Measurements from ENCODE around the gene UPK3BL2.
"Not testable (repeated sequence)": the region's sequence is repeated elsewhere in the genome, so short reads cannot be mapped to it uniquely, and the experiment has no call there.

Gene UPK3BL2

DNA sequence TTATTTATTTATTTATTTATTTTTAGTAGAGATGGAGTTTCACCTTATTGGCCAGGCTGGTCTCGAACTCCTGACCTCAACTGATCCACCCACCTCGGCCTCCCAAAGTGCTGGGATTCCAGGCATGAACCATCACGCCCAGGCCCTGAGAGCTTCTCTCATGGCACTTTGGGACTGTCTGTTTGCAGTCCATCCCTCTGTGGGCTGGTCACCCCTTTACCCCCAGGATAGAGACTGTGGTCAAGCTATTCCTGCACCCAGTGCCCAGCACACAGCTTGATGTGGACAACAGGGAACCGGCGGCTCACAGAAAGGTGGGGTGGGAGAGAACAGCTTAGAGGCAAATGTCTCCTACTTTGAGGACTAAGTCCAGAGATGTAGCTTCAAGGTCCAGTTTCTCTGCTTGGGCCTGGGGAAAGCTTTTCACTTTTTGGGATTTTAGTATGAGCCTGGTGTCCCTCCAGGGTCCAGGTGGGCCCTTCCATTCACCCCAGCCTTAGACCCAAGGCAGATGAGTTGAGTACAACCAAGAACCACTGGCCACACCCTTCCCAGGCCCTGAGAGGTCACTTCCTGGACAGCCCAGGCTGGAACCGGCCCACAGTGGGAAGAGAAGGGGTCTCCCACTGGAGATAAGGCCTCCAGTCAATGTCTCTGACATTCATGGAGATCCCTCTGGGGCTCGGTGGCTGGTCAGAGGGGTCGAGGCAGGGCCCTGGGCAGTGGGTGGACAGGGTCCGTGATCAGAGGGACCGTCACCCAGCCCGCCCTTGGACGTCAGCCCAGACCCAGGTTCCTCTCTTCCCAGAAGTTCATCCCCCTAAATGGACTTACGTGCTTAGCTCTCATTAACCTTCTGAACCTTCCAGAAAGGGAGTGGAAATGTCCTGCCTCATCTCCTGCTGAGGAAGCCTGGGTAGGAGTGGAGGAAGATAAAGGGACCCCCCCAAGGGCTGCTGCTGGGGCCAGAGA lies 15.4 kb downstream of the UPK3BL2 start:
- not testable (repeated sequence) for DNase-seq

DNA sequence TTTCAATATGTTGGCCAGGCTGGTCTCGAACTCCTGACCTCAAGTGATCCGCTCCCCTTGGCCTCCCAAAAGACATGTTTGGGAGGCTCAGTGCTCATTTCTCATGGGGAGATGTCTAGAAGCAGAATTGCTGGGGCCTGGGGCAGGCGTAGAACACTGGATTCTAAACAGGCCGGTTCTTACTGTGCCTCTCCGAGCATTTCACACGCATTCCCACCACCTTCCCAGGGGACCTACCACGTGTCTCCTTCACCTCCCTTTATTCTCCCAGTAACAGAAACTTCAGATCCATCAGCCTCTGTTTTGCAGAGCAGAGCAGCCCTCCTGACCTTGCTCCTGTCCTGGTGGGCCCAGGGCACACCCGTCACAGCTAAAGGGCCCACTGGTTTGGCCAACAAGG lies 16.3 kb downstream of the UPK3BL2 start:
- not testable (repeated sequence) for DNase-seq

DNA sequence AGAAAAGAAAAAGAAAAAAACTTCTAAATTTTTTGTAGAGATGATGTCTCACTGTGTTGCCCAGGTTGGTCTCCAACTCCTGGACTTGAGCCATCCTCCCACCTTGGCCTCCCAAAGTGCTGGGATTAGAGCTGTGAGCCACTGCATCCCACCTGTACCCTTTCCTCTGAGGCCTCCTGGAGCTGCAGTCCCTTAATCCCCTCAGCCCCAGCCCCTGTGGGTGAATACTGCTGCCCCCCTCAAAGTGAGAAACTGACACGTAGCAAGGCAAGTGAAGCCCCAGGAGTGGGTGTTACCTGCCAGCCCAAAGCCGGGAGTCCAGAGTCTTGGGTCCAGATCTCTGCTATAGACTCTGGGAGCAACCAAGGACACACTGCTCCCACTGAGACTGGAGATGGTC lies 18.7 kb downstream of the UPK3BL2 start:
- not testable (repeated sequence) for DNase-seq

DNA sequence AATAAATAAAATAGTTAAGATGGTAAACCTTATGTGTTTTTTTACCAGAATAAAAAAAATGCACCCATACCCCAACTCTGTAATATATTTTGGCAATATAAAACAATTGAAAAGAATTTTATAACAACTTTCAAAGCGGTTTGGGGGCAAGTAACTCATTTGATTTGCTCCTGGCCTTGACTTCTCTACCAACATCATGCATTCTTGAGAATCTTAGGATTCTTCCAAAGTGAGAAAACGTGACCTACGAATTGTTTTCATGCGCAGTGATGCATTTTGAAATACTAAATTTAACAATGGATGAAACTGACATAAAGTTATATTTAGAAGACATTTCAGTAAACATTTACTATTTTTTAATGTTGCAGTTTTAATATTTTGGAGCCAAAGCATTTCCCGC lies 22.7 kb downstream of the UPK3BL2 start:
- DNase-seq = not testable (repeated sequence)

DNA sequence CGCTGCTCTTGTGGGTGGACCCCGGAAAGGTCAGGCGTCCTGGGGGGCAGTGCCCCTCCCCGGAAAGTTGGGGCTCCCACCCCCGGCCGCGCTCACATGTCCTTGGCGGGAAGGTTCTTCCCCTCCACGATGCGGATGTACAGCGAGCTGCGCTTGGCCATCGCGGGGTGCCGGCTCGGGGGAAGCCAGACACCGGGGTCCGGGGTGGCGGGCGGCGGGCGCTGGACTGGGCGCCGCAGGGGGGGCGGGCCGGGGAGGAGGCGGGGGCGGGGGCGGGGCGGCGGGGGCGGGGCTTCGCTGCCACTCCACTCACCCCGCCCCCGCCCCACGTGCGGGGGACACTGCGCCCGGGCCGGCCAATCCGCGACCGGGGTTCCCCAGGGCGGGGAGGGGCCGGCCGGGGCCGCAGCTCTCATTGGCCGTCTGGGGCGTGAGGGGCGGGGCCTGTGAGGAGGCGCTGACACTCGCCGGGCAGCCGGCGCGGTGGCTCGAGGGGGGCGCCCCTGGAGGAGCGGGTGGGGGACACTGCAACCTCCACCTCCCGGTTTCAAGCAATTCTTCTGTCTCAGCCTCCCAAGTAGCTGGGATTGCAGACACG lies 25.8 kb downstream of the UPK3BL2 start, which contains the start of gene RASA4B:
TSS of gene RASA4B (minus strand) at position 228 of the 598 bp plus-strand sequence. CDS start at position 161, 67 bp downstream.
- not testable (repeated sequence) for DNase-seq

DNA sequence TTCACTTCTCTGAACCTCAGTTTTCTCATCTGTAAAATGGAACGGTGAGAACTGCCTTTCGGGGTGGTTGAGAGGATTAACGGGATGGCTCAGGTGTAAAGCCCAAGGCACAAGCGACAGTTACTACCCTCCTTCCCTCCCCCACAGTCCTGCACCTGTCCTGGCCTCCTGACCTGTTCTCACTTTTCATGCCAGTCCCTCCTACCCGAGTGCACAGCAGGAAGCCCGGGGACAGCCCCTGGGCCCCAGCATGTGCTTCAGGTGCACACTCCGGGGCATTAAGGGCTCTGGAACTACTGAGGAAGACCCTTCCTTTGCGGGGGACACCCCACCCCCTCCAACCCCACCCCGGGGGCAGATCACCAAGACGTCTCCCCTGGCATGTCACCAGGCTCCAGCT lies 26.5 kb downstream of the UPK3BL2 start:
- not testable (repeated sequence) for DNase-seq

DNA sequence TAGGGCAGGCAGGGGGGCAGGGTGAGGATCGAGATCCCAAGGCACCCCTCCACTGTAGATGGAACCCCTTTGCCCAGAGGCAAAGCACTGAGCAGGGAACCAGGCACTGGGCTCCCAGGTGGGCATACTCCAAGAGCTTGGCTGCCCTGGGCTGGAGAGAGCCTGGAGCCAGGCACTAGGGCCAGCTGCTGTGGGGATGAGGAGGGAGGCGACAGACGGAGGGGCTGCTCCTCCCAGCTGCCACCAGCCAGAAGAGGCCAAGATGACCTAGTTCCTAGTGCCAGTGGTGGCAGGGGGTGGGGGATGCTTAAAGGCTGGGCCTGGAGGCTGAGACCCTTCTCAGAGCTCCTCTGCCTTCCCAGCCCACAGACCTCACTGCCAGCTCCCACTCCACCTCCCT lies 27.6 kb downstream of the UPK3BL2 start:
- not testable (repeated sequence) for DNase-seq

DNA sequence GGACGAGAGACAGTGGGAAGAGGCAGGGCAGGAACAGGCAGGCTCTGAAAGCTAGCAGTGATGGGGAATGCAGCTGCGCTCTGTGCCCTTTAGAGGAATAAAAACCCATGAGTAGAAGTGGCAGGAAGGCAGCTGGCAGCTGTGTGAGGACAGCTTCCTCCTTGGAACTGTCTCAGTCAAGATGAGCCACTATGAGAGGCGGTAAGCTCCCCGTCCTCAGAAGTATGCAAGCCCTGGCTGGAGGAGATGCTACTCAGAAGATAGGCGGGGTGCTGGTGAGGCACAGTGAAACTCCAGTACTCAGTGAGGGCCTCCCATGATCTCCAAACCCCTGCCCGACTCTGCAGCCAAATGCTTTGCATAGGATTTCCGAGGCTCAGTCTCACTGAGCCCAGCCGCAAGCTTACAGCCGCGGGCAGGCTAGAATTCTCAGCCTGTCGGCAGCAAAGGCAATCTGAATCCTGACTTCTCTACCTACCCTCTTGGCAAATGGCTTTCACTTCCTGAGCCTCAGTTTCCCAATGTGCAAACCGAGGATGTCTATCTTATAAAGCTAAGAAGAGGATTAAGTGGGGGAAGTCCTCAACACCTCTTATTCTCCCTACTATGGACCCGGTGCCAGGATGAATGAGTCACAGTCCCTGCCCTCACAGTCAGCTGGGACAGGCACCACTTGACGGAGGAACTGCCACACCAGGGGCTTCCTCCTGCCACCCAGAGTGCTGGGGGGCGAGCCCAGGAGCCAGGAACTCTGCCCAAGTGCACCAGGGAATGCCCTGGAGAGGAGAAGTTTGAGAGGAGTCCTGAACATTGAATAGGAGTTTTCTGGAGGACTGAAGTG lies 28.4 kb downstream of the UPK3BL2 start:
- DNase-seq = not testable (repeated sequence)

DNA sequence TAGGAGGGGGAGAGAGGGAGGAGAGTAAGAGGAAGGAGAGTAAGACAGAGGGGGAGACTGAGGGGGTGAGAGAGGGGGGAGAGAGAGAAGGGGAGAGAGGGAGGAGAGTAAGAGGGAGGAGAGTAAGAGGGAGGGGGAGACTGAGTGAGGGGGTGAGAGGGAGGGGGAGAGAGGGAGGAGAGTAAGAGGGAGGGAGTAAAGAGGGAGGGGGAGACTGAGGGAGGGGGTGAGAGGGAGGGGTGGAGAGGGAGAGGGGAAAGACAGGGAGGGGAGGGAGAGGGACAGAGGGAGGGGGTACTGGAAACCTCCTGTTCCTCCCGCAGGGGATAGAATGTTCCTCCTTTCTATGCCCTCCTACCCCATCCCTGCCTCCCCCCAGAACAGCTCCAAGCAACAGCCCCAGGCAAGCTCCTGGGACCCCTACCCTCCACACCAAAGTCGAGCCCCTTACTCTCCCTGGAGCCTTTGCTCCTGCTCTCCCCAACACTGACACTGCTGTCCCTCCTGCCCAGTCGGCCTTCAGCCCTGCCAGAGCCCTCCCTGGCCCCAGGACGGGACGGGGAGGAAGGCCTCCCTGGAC lies 30.8 kb downstream of the UPK3BL2 start:
- DNase-seq = not testable (repeated sequence)

DNA sequence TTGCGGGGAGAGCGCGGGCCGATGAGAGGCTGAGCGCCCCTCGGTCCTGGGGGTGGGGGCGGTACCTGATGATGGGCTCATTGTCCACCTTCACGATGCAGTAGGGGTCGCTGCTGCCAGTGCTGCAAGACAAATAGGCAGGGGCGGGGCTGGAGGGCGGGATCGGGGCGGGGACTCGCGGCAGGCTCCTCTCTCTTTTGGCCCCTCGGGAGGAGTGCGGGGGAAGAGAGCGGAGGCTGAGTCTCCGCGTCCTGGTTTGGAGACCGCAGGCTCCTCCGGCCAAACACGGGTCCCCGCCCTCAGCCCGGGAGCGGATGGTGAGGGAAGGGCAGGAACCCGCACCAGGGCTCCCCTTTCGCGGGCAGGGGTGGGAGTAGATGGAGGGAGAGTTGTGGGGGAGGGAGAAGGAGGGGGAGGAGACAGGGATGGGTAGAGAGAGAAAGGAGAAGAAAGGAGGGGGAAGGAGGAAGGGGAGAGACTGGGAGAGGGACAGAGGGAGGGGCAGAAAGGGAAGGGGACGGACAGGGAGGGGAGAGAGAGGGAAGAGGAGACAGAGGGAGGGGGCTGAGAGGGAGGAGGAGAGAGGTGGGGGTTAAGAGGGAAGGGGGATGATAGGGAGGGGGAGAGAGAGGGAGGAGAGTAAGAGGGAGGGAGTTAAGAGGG lies 31.5 kb downstream of the UPK3BL2 start:
- not testable (repeated sequence) for DNase-seq

DNA sequence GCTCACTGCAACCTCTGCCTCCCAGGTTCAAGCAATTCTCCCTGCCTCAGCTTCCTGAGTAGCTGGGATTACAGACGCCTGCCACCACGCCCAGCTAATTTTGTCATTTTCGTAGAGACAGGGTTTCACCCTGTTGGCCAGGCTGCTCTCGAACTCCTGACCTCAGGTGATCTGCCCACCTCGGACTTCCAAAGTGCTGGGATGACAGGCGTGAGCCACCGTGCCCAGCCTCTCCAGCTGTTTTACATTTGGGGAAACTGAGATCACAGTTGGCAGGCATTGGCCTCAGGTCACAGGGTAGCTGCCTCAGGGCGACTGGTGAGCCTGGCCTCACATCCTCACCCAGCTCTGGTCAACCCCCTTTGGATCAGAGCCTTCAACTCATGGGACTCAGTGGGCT lies 32.9 kb downstream of the UPK3BL2 start:
- DNase-seq = not testable (repeated sequence)

DNA sequence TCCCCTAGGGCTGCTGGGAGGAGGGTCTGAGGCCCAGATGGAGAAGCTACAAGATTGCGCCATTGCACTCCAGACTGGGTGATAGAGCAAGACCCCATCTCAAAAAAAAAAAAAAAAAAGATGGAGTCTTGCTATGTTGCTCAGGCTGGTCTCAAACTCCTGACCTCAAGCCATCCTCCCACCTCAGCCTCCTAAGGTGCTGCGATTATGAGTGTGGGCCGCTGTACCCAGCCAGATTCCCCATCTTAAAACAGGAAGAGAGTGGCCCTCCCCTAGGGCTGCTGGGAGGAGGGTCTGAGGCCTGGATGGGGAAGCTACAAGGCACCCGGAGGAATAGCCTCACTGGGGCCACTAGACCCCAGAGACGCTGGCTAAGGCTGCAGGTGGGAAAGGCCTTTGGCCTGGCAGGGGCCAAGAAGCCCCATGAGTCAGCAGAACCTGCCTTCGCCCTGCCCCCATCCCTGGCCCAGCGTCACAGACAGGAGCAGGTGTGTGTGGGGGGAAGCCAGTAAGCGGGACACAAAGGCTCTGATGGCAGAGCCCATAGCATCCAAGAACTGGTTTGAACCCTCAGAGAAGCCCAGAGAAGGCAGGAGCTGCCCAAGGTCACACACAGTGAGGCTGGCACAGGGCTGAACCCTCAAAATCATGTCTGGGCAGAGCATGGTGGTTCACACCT lies 35.9 kb downstream of the UPK3BL2 start:
- DNase-seq = not testable (repeated sequence)

DNA sequence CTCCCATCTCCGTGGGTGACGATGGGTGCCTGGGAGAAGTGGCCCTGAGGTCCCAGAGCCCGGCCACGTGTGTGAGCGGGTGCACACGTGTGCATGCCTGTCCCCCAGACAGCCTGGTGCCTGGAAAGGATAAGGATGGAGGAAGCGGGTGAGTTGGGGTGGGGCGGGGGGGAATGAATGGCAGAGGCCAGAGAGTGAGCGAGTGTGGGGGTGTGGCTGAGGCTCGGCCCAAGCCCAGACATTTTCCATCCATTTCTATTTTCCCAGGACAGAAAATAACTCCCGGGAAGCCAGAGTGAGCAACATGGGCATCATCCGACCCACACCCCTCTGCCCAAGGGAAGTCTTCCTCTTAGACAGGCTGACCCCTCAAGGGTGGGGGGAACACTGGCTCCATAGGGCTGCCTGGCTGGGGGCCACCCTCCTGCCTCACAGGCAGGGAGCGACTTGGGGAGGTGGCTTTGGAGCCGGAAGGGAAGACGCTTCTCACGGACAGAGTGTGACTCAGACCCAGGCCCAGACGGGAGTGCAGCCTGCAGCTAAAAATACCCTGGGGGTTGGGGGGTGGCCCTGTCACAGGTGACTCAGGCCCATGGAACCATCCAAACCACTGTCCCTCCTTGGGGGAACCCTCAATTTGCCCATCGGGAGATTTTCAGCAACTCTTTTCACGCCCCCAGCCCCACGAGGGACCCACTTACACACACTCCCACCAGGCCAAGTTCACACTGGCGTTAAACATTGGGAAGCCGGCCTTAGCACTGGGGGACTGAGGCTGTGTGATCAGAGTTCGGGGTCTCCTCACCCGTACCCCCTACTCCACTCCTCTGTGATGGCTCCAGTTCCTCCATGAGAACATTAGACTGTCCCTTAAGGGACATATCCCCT lies 38.0 kb downstream of the UPK3BL2 start:
- not testable (repeated sequence) for DNase-seq

DNA sequence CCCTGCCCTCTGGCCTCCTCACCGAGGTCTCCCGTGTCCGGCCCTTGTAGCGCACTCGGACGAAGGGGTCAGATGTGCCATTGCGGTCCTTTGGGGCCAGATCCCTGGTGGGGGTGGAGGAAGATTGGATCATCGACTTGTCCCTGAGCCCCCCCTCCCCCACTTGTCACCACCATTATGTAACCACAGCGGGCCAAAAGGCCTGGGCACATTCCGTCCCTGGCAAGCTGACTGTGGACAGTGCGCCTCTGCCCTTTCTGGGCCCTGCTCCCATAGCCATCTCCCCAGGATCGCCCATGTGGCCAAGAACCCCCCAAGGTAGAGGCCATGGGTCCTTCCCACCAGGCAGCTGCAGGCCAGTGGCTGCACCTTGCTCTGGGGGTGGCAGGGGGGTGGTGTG lies 40.4 kb downstream of the UPK3BL2 start:
- DNase-seq = not testable (repeated sequence)

DNA sequence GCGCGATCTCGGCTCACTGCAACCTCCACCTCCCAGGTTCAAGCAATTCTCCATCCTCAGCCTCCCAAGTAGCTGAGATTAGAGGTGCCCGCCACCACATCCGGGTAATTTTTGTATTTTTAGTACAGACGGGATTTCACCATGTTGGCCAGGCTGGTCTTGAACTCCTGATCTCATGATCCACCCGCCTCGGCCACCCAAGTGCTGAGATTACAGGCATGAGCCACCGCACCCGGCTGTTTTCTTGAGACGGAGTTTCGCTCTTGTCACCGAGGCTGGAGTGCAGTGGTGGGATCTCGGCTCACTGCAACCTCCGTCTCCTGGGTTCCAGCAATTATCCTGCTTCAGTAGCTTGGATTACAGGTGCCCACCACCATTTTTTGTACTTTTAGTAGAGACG lies 45.2 kb downstream of the UPK3BL2 start:
- not testable (repeated sequence) for DNase-seq

DNA sequence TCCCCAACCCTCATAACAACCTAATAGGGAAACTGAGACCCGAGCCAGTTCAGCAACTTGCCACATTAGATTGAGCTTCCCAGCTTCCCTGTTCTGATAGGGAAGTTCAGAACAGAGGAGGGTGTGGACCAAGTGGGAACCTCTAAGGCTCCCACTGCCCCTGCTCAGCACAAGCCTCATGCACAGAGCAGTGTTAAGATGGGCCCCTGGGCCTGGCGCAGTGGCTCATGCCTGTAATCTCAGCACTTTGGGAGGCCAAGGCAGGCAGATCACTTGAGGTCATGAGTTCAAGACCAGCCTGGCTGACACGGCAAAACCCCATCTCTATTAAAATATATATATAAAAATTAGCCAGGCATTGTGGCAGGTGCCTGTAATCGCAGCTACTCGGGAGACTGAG lies 46.2 kb downstream of the UPK3BL2 start:
- DNase-seq = not testable (repeated sequence)

DNA sequence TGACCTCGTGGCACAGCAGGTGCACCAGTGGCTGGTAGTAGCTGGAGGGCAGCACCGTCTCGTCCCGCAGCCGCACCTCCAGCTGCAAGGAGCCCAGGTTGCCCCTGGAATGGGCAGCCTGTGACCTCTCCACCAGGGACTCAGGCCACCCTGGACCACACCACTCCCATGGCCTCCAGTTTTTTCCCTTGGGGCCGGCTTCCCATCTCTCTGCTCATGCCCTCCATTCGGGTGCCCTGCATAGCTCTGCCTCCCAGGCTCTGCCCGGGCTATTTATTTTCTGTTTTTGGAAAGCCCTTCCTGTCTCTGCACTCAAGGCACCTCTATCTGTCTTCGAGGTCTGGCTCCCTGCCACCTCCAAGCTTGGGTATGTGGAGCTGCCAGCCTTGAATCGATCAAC lies 46.6 kb downstream of the UPK3BL2 start:
- not testable (repeated sequence) for DNase-seq

DNA sequence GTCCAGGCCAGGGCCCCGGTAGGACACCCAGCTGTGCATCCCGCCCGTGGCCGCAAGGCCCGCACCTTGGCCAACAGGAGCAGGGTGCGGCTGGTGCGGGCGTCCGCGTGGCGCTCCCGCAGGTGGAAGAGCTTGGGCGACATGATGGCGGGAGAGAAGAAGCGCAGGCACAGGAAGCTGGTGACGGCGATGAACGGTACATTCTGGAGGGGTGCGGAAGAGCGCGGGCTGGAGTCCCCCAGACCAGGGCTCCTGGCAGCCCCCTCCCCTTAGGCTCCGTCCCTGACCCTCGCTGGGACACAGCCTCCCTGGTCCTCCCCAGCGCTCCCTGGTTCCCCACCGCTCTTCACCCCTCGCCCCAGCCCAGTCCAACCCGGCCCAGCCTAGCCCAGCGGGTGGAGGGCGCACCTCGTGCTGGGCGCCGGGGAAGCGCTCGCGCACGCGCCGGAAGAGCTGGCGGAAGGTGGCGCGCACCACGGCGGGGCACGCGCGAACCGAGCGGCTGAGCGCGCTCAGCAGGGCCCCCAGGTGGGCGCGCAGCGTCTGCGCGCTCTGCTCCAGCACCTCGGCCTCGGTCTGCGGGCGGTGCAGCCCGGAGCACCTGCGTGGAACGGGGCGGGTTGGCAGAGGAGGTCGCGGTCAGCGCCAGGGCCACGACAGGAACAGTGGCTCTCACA lies 48.9 kb downstream of the UPK3BL2 start:
- DNase-seq = not testable (repeated sequence)

DNA sequence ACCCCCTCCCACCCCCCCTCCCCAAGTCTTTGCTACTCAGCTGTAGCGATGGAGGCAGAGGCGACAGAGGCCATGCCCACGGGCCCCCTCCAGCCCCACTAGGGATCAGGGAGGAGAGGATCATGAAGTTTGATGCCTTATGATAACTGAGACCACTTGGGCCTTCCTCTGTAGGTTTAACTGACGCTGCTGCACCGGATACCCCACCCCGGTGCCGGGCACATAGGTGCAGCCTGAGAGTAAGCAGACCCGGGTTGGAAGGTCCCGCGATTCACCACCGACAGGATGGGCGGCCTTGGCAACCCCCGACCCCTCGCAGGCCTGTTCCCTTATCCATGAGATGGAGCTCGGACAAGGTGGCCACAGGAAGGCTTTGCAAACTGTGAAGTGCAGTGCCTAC lies 49.5 kb downstream of the UPK3BL2 start:
- DNase-seq = peak; percentile 15

All from activated naive CD4-positive, alpha-beta T cell treated with Interleukin-2 at 50 U/mL for 16 hours (primary cell).